ENCODE measurements around the gene NCOA7.
A peak's percentile ranks its signal among the peaks of the same experiment; 100 is the strongest.
"Not testable (repeated sequence)": the region's sequence is repeated elsewhere in the genome, so short reads cannot be mapped to it uniquely, and the experiment has no call there.

Gene NCOA7

DNA sequence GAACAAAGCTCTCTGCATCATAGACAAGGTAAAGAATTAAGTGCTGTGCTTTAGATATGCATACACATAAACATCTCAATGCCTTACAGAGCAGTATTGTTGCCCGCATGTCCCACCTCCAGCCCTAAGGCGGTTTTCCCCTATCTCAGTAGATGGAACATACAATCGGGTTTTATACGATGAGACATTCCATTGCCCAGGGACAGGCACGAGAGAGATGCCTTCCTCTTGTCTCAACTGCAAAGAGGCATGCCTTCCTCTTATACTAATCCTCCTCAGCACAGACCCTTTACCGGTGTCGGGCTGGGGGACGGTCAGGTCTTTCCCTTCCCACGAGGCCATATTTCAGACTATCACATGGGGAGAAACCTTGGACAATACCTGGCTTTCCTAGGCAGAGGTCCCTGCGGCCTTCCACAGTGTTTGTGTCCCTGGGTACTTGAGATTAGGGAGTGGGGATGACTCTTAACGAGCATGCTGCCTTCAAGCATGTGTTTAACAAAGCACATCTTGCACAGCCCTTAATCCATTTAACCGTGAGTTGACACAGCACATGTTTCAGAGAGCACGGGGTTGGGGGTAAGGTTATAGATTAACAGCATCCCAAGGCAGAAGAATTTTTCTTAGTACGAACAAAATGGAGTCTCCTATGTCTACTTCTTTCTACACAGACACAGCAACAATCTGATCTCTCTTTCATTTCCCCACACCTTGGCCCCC lies 14.5 kb upstream of the NCOA7 start:
- H3K9me3 ChIP-seq (ENCODE audit: control insufficient read depth in 5 of 5, low read length in 5 of 5); H3K9ac ChIP-seq (ENCODE audit: low read length in 5 of 5): not testable (repeated sequence)

DNA sequence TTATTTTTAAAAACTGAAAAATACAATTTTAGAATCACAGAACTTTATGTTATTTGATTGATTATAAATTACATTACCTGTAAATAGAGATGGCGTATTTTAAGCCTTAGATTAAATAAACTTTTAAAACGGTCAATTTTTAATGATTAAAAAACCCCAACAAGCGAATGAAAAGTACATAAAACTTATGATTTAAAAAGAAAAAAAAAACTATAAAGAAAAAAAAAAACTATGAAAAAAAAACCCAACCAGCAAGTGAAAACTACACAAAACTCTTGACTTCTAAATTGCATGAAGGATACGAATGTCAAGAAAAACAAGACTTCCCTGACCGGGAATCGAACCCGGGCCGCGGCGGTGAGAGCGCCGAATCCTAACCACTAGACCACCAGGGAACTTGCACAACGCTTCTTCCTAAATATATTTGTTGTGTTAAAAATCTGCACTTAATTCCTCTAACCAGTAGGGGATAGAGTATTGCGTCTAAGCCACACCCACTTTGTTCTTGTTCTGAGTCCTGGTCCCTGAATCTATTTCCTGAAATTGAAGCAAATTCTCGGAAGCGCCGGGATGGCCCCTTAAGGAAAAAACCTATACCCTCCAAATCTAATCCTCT lies 10.7 kb upstream of the NCOA7 start:
- H3K9ac ChIP-seq (ENCODE audit: low read length in 5 of 5), result peak overlapping the region; percentile 83 to 96 (median 91)
- H3K9me3 ChIP-seq (ENCODE audit: control insufficient read depth in 5 of 5, low read length in 5 of 5), result no peaks in the 10 kb centered on the region
- H3K4me3 ChIP-seq (ENCODE audit: low read depth in 1 of 5, low read length in 5 of 5), result peak overlapping the region; percentile 69 to 95 (median 74)
- H3K27me3 ChIP-seq (ENCODE audit: control insufficient read depth in 5 of 5, insufficient read depth in 4 of 5, low read length in 5 of 5), result peaks cover 0 to under 1% (median 0%) of the 10 kb centered on the region in 5 donors
- no peaks in the 10 kb centered on the region for H3K36me3 ChIP-seq (ENCODE audit: control insufficient read depth in 5 of 5, insufficient read depth in 5 of 5, low read length in 5 of 5)
- H3K27ac ChIP-seq (ENCODE audit: low read depth, low read length), result peak overlapping the region; percentile 96
- peaks cover 0 to 5% (median 0%) of the 10 kb centered on the region in 5 donors for H3K4me1 ChIP-seq (ENCODE audit: control insufficient read depth in 5 of 5, insufficient read depth in 5 of 5, low read length in 5 of 5)

More for the DNA sequence above, 14.5 kb upstream of the NCOA7 start:
- not testable (repeated sequence) for H3K27me3 ChIP-seq (ENCODE audit: control insufficient read depth in 5 of 5, insufficient read depth in 4 of 5, low read length in 5 of 5); H3K4me3 ChIP-seq (ENCODE audit: low read depth in 1 of 5, low read length in 5 of 5); H3K27ac ChIP-seq (ENCODE audit: low read depth, low read length); H3K36me3 ChIP-seq (ENCODE audit: control insufficient read depth in 5 of 5, insufficient read depth in 5 of 5, low read length in 5 of 5); H3K4me1 ChIP-seq (ENCODE audit: control insufficient read depth in 5 of 5, insufficient read depth in 5 of 5, low read length in 5 of 5)

DNA sequence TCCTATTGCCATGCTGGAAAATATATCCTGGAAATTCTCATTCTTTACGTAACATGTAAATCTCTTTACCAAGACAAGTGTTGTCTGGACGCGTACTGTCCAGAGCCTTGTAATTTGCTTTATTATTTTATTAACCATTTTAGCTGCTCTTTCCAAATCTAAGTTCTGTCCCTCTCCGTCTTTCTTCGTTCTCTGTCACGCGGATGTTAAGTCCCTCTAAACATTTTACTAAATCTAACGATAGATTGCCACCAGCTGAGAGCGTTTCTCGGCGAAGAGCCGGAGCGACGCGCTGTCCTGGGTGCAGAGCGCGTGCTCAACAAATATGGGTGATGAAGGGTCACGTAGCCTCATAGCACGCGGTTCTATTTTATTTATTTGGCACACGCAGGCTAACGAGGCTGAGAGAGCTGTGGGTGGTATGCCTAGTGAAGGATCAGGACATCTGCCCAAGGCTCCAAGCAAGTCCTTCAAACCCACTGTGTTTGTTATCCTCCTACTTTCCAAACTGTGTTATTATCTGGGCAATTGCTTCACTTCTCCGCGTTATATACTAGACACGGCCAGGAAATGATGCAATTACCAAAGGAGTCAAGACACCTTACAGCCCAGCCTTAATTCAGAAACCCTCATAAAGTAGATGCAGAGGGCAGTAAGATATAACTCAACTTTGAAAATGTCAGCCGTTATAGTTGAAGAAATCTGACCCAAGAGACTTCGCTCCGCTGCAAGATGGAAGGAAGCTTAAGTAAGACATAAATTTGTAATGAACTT lies 10.0 kb upstream of the NCOA7 start:
- H3K36me3 ChIP-seq (ENCODE audit: control insufficient read depth in 5 of 5, insufficient read depth in 5 of 5, low read length in 5 of 5), result no peaks in the 10 kb centered on the region
- peaks cover 0 to 5% (median 0%) of the 10 kb centered on the region in 5 donors for H3K4me1 ChIP-seq (ENCODE audit: control insufficient read depth in 5 of 5, insufficient read depth in 5 of 5, low read length in 5 of 5)
- no peaks in the 10 kb centered on the region for H3K27me3 ChIP-seq (ENCODE audit: control insufficient read depth in 5 of 5, insufficient read depth in 4 of 5, low read length in 5 of 5)
- no peaks in the 10 kb centered on the region for H3K9me3 ChIP-seq (ENCODE audit: control insufficient read depth in 5 of 5, low read length in 5 of 5)
- H3K27ac ChIP-seq (ENCODE audit: low read depth, low read length), result peak overlapping the region; percentile 96
- H3K9ac ChIP-seq (ENCODE audit: low read length in 5 of 5), result peak overlapping the region; percentile 83 to 96 (median 91)
- H3K4me3 ChIP-seq (ENCODE audit: low read depth in 1 of 5, low read length in 5 of 5), result peak overlapping the region; percentile 69 to 95 (median 74)

DNA sequence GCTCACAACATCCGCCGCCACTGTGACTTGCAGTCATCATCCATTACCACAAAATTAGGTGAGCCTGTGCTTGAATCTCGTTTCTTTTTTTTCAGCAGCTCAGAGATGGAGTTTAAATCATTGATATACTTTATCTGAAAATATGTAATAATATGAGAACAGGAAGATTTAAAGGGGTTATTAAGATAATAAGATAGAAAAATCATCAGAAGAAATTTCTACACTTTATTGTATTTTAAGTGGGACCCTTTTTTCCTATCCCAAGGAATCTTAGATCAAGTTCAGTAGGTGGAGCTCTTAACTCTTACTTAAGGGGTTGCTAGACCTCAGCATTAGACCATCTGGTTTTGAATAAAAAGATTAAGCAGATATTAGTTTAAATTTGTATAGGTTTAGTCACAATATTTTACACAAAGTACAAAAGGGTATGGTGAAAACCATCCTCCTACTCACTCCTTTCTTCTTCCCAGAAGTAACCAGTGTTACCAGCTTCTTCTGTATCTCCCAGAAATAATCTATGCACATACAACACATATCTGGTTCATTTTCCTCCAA lies 9.4 kb upstream of the NCOA7 start:
- H3K27me3 ChIP-seq (ENCODE audit: control insufficient read depth in 5 of 5, insufficient read depth in 4 of 5, low read length in 5 of 5), result no peaks in the 10 kb centered on the region
- peak overlapping the region; percentile 69 to 95 (median 74) for H3K4me3 ChIP-seq (ENCODE audit: low read depth in 1 of 5, low read length in 5 of 5)
- peak overlapping the region; percentile 83 to 96 (median 91) for H3K9ac ChIP-seq (ENCODE audit: low read length in 5 of 5)
- peaks cover 0 to 5% (median 0%) of the 10 kb centered on the region in 5 donors for H3K4me1 ChIP-seq (ENCODE audit: control insufficient read depth in 5 of 5, insufficient read depth in 5 of 5, low read length in 5 of 5)
- H3K9me3 ChIP-seq (ENCODE audit: control insufficient read depth in 5 of 5, low read length in 5 of 5), result no peaks in the 10 kb centered on the region
- no peaks in the 10 kb centered on the region for H3K36me3 ChIP-seq (ENCODE audit: control insufficient read depth in 5 of 5, insufficient read depth in 5 of 5, low read length in 5 of 5)
- H3K27ac ChIP-seq (ENCODE audit: low read depth, low read length), result peak overlapping the region; percentile 96

DNA sequence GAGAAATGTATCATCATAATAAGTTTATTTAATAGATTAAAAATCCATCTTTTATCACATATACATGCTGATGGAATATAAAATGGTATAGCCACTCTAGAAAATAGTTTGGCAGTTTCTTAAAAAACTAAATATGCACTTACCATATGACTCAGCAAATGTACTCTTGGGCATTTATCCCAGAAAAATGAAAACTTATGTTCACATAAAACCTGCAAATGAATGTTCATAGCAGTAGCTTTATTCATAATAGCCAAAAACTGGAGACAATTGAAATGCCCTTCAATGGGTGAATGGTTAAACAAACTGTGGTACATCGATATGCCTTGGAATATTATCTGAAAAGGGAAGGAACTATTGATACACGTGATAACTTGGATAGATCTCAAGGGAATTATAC lies 6.4 kb upstream of the NCOA7 start:
- Histone ChIP-seq H3K9ac (ENCODE audit: low read length in 5 of 5) (no peak overlapping the region), H3K36me3 (ENCODE audit: control insufficient read depth in 5 of 5, insufficient read depth in 5 of 5, low read length in 5 of 5) (no peaks in the 10 kb centered on the region), H3K27ac (ENCODE audit: low read depth, low read length) (no peak overlapping the region), H3K4me3 (ENCODE audit: low read depth in 1 of 5, low read length in 5 of 5) (no peak overlapping the region), H3K4me1 (ENCODE audit: control insufficient read depth in 5 of 5, insufficient read depth in 5 of 5, low read length in 5 of 5) (peaks cover 3 to 12% (median 8%) of the 10 kb centered on the region in 5 donors), H3K9me3 (ENCODE audit: control insufficient read depth in 5 of 5, low read length in 5 of 5) (no peaks in the 10 kb centered on the region), H3K27me3 (ENCODE audit: control insufficient read depth in 5 of 5, insufficient read depth in 4 of 5, low read length in 5 of 5) (no peaks in the 10 kb centered on the region)

DNA sequence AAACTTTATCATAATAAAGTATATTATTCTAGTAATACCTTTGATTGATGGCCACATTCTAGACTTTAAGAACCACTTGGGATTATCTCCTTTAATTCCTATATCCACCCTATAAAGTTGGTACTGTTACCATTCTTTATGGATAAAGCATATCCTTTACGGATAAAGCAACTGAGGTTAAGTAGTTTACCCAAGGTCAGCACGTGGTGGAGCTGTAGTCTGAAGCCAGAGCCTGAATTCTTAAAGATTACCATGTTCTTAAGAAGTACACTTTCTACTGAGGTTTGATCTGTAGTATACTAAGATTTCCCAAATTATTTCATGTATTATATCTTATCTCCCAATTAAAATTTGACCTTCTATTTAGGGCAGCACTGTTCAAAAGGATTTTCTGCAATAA lies 3.0 kb upstream of the NCOA7 start:
- Histone ChIP-seq H3K4me3 (ENCODE audit: low read depth in 1 of 5, low read length in 5 of 5) (no peak overlapping the region), H3K9me3 (ENCODE audit: control insufficient read depth in 5 of 5, low read length in 5 of 5) (no peaks in the 10 kb centered on the region), H3K36me3 (ENCODE audit: control insufficient read depth in 5 of 5, insufficient read depth in 5 of 5, low read length in 5 of 5) (no peaks in the 10 kb centered on the region), H3K27ac (ENCODE audit: low read depth, low read length) (no peak overlapping the region), H3K9ac (ENCODE audit: low read length in 5 of 5) (no peak overlapping the region), H3K27me3 (ENCODE audit: control insufficient read depth in 5 of 5, insufficient read depth in 4 of 5, low read length in 5 of 5) (no peaks in the 10 kb centered on the region), H3K4me1 (ENCODE audit: control insufficient read depth in 5 of 5, insufficient read depth in 5 of 5, low read length in 5 of 5) (peaks cover 9 to 37% (median 35%) of the 10 kb centered on the region in 5 donors)

DNA sequence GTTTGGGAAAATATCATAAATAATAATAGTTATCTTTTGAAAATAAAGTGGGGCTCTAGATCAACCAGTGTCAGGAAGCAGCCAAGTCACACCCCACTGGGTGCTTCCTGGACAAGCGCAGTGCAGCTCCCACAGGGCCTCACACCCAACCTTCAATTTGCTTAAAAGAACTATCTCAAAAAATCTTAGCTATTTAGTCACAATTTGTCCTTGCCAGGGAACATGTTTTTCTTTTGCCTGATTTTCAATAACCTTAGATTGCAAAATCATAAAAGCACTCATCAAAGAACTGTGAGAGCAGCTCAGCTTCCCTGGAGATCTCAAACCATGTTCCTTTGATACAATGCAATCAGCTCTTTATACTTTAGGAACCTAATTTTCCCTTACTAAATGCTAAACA lies 1.6 kb upstream of the NCOA7 start:
- peak overlapping the region in 2 of 5 donors; percentile 85 for H3K9ac ChIP-seq (ENCODE audit: low read length in 5 of 5)
- H3K36me3 ChIP-seq (ENCODE audit: control insufficient read depth in 5 of 5, insufficient read depth in 5 of 5, low read length in 5 of 5), result no peaks in the 10 kb centered on the region
- H3K27me3 ChIP-seq (ENCODE audit: control insufficient read depth in 5 of 5, insufficient read depth in 4 of 5, low read length in 5 of 5), result no peaks in the 10 kb centered on the region
- peak overlapping the region in 1 of 5 donors; percentile 93 for H3K4me3 ChIP-seq (ENCODE audit: low read depth in 1 of 5, low read length in 5 of 5)
- H3K27ac ChIP-seq (ENCODE audit: low read depth, low read length), result peak overlapping the region; percentile 93
- no peaks in the 10 kb centered on the region for H3K9me3 ChIP-seq (ENCODE audit: control insufficient read depth in 5 of 5, low read length in 5 of 5)
- peaks cover 12 to 51% (median 47%) of the 10 kb centered on the region in 5 donors for H3K4me1 ChIP-seq (ENCODE audit: control insufficient read depth in 5 of 5, insufficient read depth in 5 of 5, low read length in 5 of 5)

DNA sequence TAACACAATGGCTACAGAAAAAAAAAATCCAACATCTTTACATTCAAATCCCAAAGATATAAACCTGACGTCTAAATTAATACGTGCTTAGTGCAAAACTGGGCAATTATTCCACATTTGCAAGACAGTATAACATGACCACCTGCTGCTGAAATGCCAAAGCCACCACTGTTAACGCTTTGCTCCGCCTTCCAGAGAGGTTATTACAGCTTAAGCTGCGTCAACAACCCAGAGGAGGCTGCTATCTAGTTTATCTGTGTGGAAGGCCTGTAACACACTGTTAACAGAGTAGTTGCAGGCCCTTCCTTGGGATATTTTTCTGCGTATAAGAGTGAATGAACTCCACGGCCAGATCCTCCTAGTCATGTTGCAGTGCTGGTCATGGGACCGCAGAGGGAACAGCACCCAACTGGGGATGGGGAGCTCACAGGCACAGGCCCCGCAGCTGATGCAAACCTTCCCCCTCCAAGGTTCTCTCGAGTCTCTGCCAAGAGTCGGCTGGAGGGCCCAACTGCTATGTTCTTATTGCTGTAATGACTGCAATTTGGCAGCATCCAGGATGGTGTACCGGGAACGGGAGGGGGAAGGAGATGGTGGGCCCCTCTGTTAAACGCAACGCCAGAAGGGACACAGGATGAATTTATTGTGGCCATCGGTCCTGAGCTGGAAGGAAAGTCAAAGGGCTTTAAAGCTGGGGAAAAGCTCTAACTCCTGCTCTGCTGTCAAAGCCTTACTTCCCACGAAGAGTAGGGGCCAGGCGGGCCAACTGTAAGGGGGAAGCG lies 993 bp upstream of the NCOA7 start:
- Histone ChIP-seq H3K27me3 (ENCODE audit: control insufficient read depth in 5 of 5, insufficient read depth in 4 of 5, low read length in 5 of 5) (no peaks in the 10 kb centered on the region), H3K9me3 (ENCODE audit: control insufficient read depth in 5 of 5, low read length in 5 of 5) (no peaks in the 10 kb centered on the region), H3K36me3 (ENCODE audit: control insufficient read depth in 5 of 5, insufficient read depth in 5 of 5, low read length in 5 of 5) (no peaks in the 10 kb centered on the region), H3K9ac (ENCODE audit: low read length in 5 of 5) (peak overlapping the region; percentile 66 to 85 (median 83)), H3K4me1 (ENCODE audit: control insufficient read depth in 5 of 5, insufficient read depth in 5 of 5, low read length in 5 of 5) (peaks cover 12 to 56% (median 53%) of the 10 kb centered on the region in 5 donors), H3K4me3 (ENCODE audit: low read depth in 1 of 5, low read length in 5 of 5) (peak overlapping the region; percentile 74 to 93 (median 81)), H3K27ac (ENCODE audit: low read depth, low read length) (peak overlapping the region; percentile 93)

DNA sequence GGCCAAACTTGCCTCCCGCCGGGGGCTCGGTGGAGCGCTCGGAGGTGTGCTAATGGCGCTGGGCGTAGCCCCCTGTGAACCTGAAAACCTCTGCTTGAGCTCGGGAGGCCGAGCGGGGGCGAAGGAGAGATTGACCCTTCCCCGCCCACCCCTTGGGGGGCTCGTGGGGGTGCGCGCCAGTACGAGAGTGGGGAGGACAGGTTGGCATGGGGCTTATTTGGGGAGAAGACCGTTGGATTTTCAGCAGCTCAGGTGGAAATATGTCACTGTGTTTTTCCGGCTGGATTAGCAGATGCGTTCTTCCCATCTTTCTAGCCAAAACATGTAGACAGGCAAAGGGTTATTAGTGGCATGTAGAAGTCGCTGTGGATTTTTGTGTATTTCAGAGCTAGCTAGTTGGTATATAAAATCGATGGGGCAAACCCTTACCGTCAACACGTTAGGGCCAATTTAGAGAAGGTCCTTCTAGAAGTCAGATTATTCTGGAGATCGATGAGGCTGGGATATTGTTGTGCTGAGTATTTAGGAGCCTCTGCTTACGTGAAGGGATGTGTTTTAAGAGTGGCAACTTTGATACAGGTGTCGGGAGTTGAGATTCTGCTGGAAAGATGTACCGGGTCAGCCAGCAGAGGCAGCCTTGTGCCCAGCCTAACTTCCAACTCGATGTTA lies 525 bp downstream of the NCOA7 start:
- Histone ChIP-seq H3K27me3 (ENCODE audit: control insufficient read depth in 5 of 5, insufficient read depth in 4 of 5, low read length in 5 of 5) (no peaks in the 10 kb centered on the region), H3K4me3 (ENCODE audit: low read depth in 1 of 5, low read length in 5 of 5) (peak overlapping the region; percentile 74 to 93 (median 78)), H3K27ac (ENCODE audit: low read depth, low read length) (peak overlapping the region; percentile 93), H3K4me1 (ENCODE audit: control insufficient read depth in 5 of 5, insufficient read depth in 5 of 5, low read length in 5 of 5) (peaks cover 12 to 66% (median 63%) of the 10 kb centered on the region in 5 donors), H3K9me3 (ENCODE audit: control insufficient read depth in 5 of 5, low read length in 5 of 5) (no peaks in the 10 kb centered on the region), H3K36me3 (ENCODE audit: control insufficient read depth in 5 of 5, insufficient read depth in 5 of 5, low read length in 5 of 5) (no peaks in the 10 kb centered on the region), H3K9ac (ENCODE audit: low read length in 5 of 5) (peak overlapping the region; percentile 58 to 85 (median 71))

Data from subcutaneous abdominal adipose tissue (tissue), 5 donors.